HG03469 (cell line): Measurements from ENCODE around the gene TRIM56.
"Not testable (repeated sequence)": the region's sequence is repeated elsewhere in the genome, so short reads cannot be mapped to it uniquely, and the experiment has no call there.

ENCODE experiments used
- ATAC-seq: cut with Tn5 transposase; IDR thresholded peaks from one replicate; pipeline ENCODE4 v1.9.1; 2021; ENCODE audit warnings: mild to moderate bottlenecking, moderate library complexity, moderate number of reproducible peaks; ENCODE audit not compliant: unreplicated experiment

Gene TRIM56

GRCh38 chr7:101085162-101085964, at the start of gene TRIM56:
TSS of gene TRIM56 (plus strand) at chr7:101085481. CDS start at chr7:101087313, 1,832 bp downstream.
- ATAC-seq: peak; percentile 33

GRCh38 chr7:101035941-101036340, 49.3 kb upstream of the TRIM56 start:
- ATAC-seq: no peak

- ATAC-seq: not testable (repeated sequence)
Observed at GRCh38 chr7:101041283-101041682, 44.0 kb upstream of the TRIM56 start.

- no peak for ATAC-seq
Observed at GRCh38 chr7:101058355-101058754, 26.9 kb upstream of the TRIM56 start.

GRCh38 chr7:101059620-101059942, 25.7 kb upstream of the TRIM56 start:
- ATAC-seq: no peak

- ATAC-seq: no peak
Observed at GRCh38 chr7:101060992-101061391, 24.3 kb upstream of the TRIM56 start.

GRCh38 chr7:101064176-101064550, 21.1 kb upstream of the TRIM56 start:
- ATAC-seq: not testable (repeated sequence)

- ATAC-seq: not testable (repeated sequence)
Observed at GRCh38 chr7:101065162-101065561, 20.1 kb upstream of the TRIM56 start.

GRCh38 chr7:101066141-101066832, 19.0 kb upstream of the TRIM56 start:
- no peak for ATAC-seq

GRCh38 chr7:101066833-101067177, 18.5 kb upstream of the TRIM56 start:
- ATAC-seq: no peak

- ATAC-seq: no peak
Observed at GRCh38 chr7:101068401-101068800, 16.9 kb upstream of the TRIM56 start.

GRCh38 chr7:101071362-101072104, 13.7 kb upstream of the TRIM56 start:
- not testable (repeated sequence) for ATAC-seq

GRCh38 chr7:101075646-101076045, 9.6 kb upstream of the TRIM56 start:
- ATAC-seq: no peak

GRCh38 chr7:101076183-101076582, 9.1 kb upstream of the TRIM56 start:
- not testable (repeated sequence) for ATAC-seq

GRCh38 chr7:101077303-101078086, 7.8 kb upstream of the TRIM56 start:
- ATAC-seq: no peak

GRCh38 chr7:101081432-101081831, 3.8 kb upstream of the TRIM56 start:
- no peak for ATAC-seq

- ATAC-seq: no peak
Observed at GRCh38 chr7:101084865-101085161, 468 bp upstream of the TRIM56 start.

- ATAC-seq: no peak
Observed at GRCh38 chr7:101087334-101088068, 2.2 kb downstream of the TRIM56 start.

GRCh38 chr7:101088069-101088425, 2.8 kb downstream of the TRIM56 start:
- no peak for ATAC-seq

GRCh38 chr7:101088858-101089529, 3.7 kb downstream of the TRIM56 start:
- no peak for ATAC-seq
